H1 (cell line): Measurements from ENCODE around the gene CTNND2. TPM values are rescaled to one million over a fixed set of nuclear protein-coding genes. Genes with fewer than 3 reads are reported as not detected.

Experiments used
- CTCF ChIA-PET: fragments of 300-600 bp; sonication (Branson Sonifier 250); formaldehyde crosslinking; loops from one replicate; lab custom pipeline; 2021; ENCODE audit not compliant: partially characterized antibody; lab: Charles Lee
- POLR2A ChIA-PET: fragments of 300-600 bp; sonication (Branson Sonifier 250); formaldehyde crosslinking; loops from one replicate; lab custom pipeline; 2021; ENCODE audit warnings: inconsistent platforms; ENCODE audit not compliant: partially characterized antibody; lab: Charles Lee
- DNase-seq, 2 experiments: peaks; one replicate each; pipeline versions ENCODE4 v3.0.0 to v3.0.0-alpha.2; 2010 to 2022; ENCODE audit warnings: low spot score in 2 of 2, low read depth in 1 of 2, mixed read lengths in 1 of 2
- FAIRE-seq: peaks from 2 replicates; lab custom pipeline; 2011; peaks lifted over from hg19 to GRCh38; lab: Jason Lieb, UNC
- H2AFZ ChIP-seq: 2 replicates; pipeline ENCODE4 v1.8.1; 2012; ENCODE audit warnings: low read length, inconsistent platforms
- H2AK5ac ChIP-seq: 2 replicates; pipeline ENCODE4 v1.6.1; 2013; ENCODE audit warnings: low read depth, low read length
- H2BK120ac ChIP-seq: replicated peaks from 2 replicates; pipeline ENCODE3; 2013; ENCODE audit warnings: low read depth, low read length, inconsistent platforms
- H2BK12ac ChIP-seq: 2 replicates; pipeline ENCODE4 v1.6.1; 2013; ENCODE audit warnings: low read depth, low read length
- H2BK15ac ChIP-seq: 2 replicates; pipeline ENCODE4 v1.6.1; 2013; ENCODE audit warnings: low read length
- H2BK20ac ChIP-seq: 2 replicates; pipeline ENCODE4 v1.6.1; 2013; ENCODE audit warnings: low read length
- H2BK5ac ChIP-seq: 2 replicates; pipeline ENCODE4 v1.6.1; 2013; ENCODE audit warnings: low read depth, low read length
- H3K14ac ChIP-seq: 2 replicates; pipeline ENCODE4 v1.6.1; 2013; ENCODE audit warnings: inconsistent platforms; ENCODE audit not compliant: insufficient read length
- H3K18ac ChIP-seq: 2 replicates; pipeline ENCODE4 v1.6.1; 2013; ENCODE audit warnings: low read length; ENCODE audit errors: extremely low read depth
- H3K23ac ChIP-seq: 2 replicates; pipeline ENCODE4 v1.6.1; 2013; ENCODE audit warnings: inconsistent platforms; ENCODE audit not compliant: insufficient read length
- H3K23me2 ChIP-seq: 2 replicates; pipeline ENCODE4 v1.6.1; 2013; ENCODE audit warnings: low read depth, low read length
- H3K27ac ChIP-seq: 2 replicates; pipeline ENCODE4 v1.6.1; 2011; ENCODE audit warnings: low read depth, low read length, inconsistent platforms
- H3K27me3 ChIP-seq, 4 experiments: replicated peaks in 1 of 4; 1 replicate in 1 of 4; 2 replicates in 3 of 4; pipeline versions ENCODE4 v1.6.1 to v1.8.1; 2011 to 2013; ENCODE audit warnings: low read length in 3 of 4, mild to moderate bottlenecking in 3 of 4, inconsistent platforms in 2 of 4, mixed read lengths in 2 of 4, moderate library complexity in 1 of 4; ENCODE audit not compliant: control insufficient read depth in 3 of 4, insufficient read depth in 3 of 4; ENCODE audit errors: extremely low read depth in 1 of 4
- H3K36me3 ChIP-seq, 4 experiments: 2 replicates each; pipeline versions ENCODE4 v1.6.1 to v1.8.1; 2011 to 2013; ENCODE audit warnings: mild to moderate bottlenecking in 4 of 4, low read length in 3 of 4, moderate library complexity in 2 of 4, control low read depth in 1 of 4, inconsistent platforms in 1 of 4; ENCODE audit not compliant: insufficient read depth in 4 of 4, control insufficient read depth in 2 of 4
- H3K4ac ChIP-seq: replicated peaks from 2 replicates; pipeline ENCODE3; 2013; ENCODE audit warnings: low read length, low read depth, mixed read lengths, inconsistent platforms; ENCODE audit not compliant: insufficient read length
- H3K4me1 ChIP-seq, 4 experiments: replicated peaks in 1 of 4; 1 replicate in 1 of 4; 2 replicates in 3 of 4; pipeline versions ENCODE4 v1.6.1 to v1.8.1; 2011 to 2013; ENCODE audit warnings: low read length in 3 of 4, inconsistent platforms in 2 of 4, mixed read lengths in 1 of 4; ENCODE audit not compliant: insufficient read depth in 4 of 4, control insufficient read depth in 3 of 4
- H3K4me2 ChIP-seq, 2 experiments: 2 replicates each; pipeline versions ENCODE4 v1.6.1 to v1.8.1; 2011 to 2013; ENCODE audit warnings: low read depth in 2 of 2, low read length in 2 of 2, control low read depth in 1 of 2, inconsistent platforms in 1 of 2, mild to moderate bottlenecking in 1 of 2; ENCODE audit not compliant: insufficient read depth in 1 of 2
- H3K4me3 ChIP-seq, 4 experiments: fragments of 200-600, 300-600 bp in 1 of 4; sonication (generic), shearing (Covaris generic), sonication (Bioruptor Twin) in 1 of 4; 2 replicates each; pipeline versions ENCODE4 v1.5.1 to v1.8.1; 2011 to 2016; ENCODE audit warnings: low read length in 4 of 4, low read depth in 3 of 4, control low read depth in 2 of 4, inconsistent platforms in 2 of 4, mild to moderate bottlenecking in 2 of 4, mixed read lengths in 1 of 4, moderate library complexity in 1 of 4; ENCODE audit not compliant: insufficient read depth in 2 of 4; ENCODE audit errors: extremely low read depth in 1 of 4
- H3K56ac ChIP-seq: replicated peaks from 2 replicates; pipeline ENCODE3; 2013; ENCODE audit warnings: low read depth, mild to moderate bottlenecking, mixed read lengths, low read length, inconsistent platforms; ENCODE audit not compliant: insufficient read length
- H3K79me1 ChIP-seq: 2 replicates; pipeline ENCODE4 v1.6.1; 2013; ENCODE audit warnings: low read depth, low read length, control low read depth
- H3K79me2 ChIP-seq, 2 experiments: 2 replicates each; pipeline versions ENCODE4 v1.6.1 to v1.8.1; 2012 to 2013; ENCODE audit warnings: low read length in 2 of 2, mild to moderate bottlenecking in 2 of 2, inconsistent platforms in 1 of 2; ENCODE audit not compliant: insufficient read depth in 2 of 2, control insufficient read depth in 1 of 2
- H3K9ac ChIP-seq, 4 experiments: replicated peaks in 1 of 4; 1 replicate in 1 of 4; 2 replicates in 3 of 4; pipeline versions ENCODE4 v1.6.1 to v1.8.1; 2011 to 2013; ENCODE audit warnings: low read depth in 3 of 4, low read length in 3 of 4, control low read depth in 2 of 4, mild to moderate bottlenecking in 2 of 4, moderate library complexity in 2 of 4, inconsistent platforms in 1 of 4; ENCODE audit errors: extremely low read depth in 1 of 4
- H3K9me3 ChIP-seq, 2 experiments: 2 replicates each; pipeline versions ENCODE4 v1.6.1 to v1.8.1; 2012 to 2013; ENCODE audit warnings: mild to moderate bottlenecking in 2 of 2, moderate library complexity in 2 of 2, control low read depth in 1 of 2, inconsistent platforms in 1 of 2, low read depth in 1 of 2, low read length in 1 of 2, mixed read lengths in 1 of 2; ENCODE audit not compliant: insufficient read depth in 2 of 2
- H4K20me1 ChIP-seq, 2 experiments: replicated peaks in 1 of 2; 2 replicates each; pipeline versions ENCODE3 to v1.8.1; 2011 to 2013; ENCODE audit warnings: inconsistent platforms in 2 of 2, low read length in 2 of 2, mild to moderate bottlenecking in 1 of 2; ENCODE audit not compliant: insufficient read depth in 2 of 2, control insufficient read depth in 1 of 2
- H4K5ac ChIP-seq: 2 replicates; pipeline ENCODE4 v1.6.1; 2013; ENCODE audit warnings: low read length, low read depth, mixed read lengths, inconsistent platforms; ENCODE audit not compliant: insufficient read length
- H4K8ac ChIP-seq: 2 replicates; pipeline ENCODE4 v1.8.0; 2013; ENCODE audit warnings: mild to moderate bottlenecking, moderate library complexity, low read length, inconsistent platforms; ENCODE audit not compliant: insufficient read depth; ENCODE audit errors: extremely low read depth
- H4K91ac ChIP-seq: replicated peaks from 2 replicates; pipeline ENCODE3; 2013; ENCODE audit warnings: low read length, mixed read lengths, inconsistent platforms; ENCODE audit not compliant: insufficient read length
- CREB1 ChIP-seq: IDR thresholded peaks from 2 replicates; pipeline ENCODE4 v1.6.1; 2012; ENCODE audit warnings: inconsistent platforms
- EGR1 ChIP-seq: IDR thresholded peaks from 2 replicates; pipeline ENCODE4 v1.6.1; 2011; ENCODE audit warnings: low read depth, low read length, borderline replicate concordance
- KDM1A ChIP-seq: fragments of 200-600, 300-600 bp; sonication (generic); IDR thresholded peaks from 2 replicates; pipeline ENCODE4 v1.7.1; 2016; ENCODE audit warnings: mild to moderate bottlenecking, low read length, borderline replicate concordance
- MAFK ChIP-seq: IDR thresholded peaks from 2 replicates; pipeline ENCODE4 v1.6.1; 2012; ENCODE audit warnings: low read depth, mild to moderate bottlenecking, improper control_type of control experiment, low read length
- SP4 ChIP-seq: IDR thresholded peaks from 2 replicates; pipeline ENCODE4 v1.6.1; 2012; ENCODE audit warnings: low read length, inconsistent platforms
- WGBS, 2 experiments: shearing (Covaris generic) in 1 of 2; methylation state at CpG; one replicate each; pipeline versions ENCODE4 v1.1.6 to v1.1.7; 2013 to 2015; ENCODE audit warnings: low lambda C conversion rate in 2 of 2, mixed read lengths in 2 of 2, inconsistent platforms in 1 of 2, low coverage in 1 of 2, missing lambda C conversion rate in 1 of 2; ENCODE audit not compliant: insufficient replicate concordance in 2 of 2, insufficient coverage in 1 of 2, insufficient read length in 1 of 2; ENCODE audit errors: extremely low coverage in 1 of 2, missing lambda C conversion rate in 1 of 2; 5-methylcytosine and 5-hydroxymethylcytosine counted together
- polyA plus RNA-seq, 7 experiments: library from polyadenylated mRNA; depleted of rRNA in 3 of 7; stranded (reverse) in 5 of 7; unstranded in 2 of 7; fragments of >200 nt in 5 of 7; fragments of 200-250 nt in 2 of 7; gene quantifications; 1 replicate in 5 of 7; 2 replicates in 1 of 7; 4 replicates in 1 of 7; pipeline versions ENCODE4 v1.2.1 to v1.2.3, GENCODE V29; 2011 to 2013; ENCODE audit warnings: missing spikeins in 2 of 7, mixed read lengths in 2 of 7
- total RNA-seq: library from RNA; stranded (reverse); fragmentation: NEBNext Ultra II Directional; extraction: Animal tissue kit (Norgen Biotek cat#: 25700); gene quantifications from 2 replicates; pipeline ENCODE4 v1.2.1, GENCODE V29; 2021

The CTNND2 gene
- total and polyA plus RNA-seq, 2 of the 8 experiments (the other 6 are each of a cell fraction or from before 2014, with no cell fraction given), result 7.4 to 14.2 TPM

DNA sequence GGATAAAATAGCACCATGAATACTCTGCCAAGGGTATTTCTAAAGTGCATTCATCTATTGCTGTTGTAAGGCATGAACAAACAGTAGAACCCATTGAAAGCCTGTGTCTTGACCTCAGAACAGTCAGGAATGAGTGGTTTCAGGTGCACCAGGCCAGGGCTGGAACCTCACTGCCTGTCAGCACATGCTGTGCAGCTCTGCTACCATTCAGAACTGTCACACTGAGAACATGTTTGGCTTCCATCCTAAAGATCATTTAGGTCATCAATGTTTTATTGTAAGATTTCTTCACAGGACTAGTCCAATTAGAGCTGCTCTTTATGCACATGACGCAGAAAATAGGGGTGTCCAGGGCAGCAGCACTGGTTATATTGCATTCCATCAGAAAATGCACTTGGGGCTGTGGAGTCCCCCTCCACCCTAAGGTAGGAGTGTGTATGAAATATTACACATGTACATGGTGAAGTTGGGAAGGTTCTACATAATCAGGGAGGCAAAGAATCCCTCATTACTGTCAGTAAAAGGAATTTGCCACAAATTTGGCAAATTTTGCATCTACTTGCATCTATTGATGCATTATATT, 408.0 kb downstream of the CTNND2 start:
- H3K23me2 ChIP-seq, result no peaks in the 10 kb centered on the region; the same call in 1 of the 2 replicates
- H3K18ac ChIP-seq, result no peak overlapping the region
- no peaks in the 10 kb centered on the region for H3K9me3 ChIP-seq
- no peak overlapping the region for H4K91ac ChIP-seq
- H3K4me3 ChIP-seq, result no peak overlapping the region
- no peaks in the 10 kb centered on the region for H3K79me2 ChIP-seq
- H3K23ac ChIP-seq, result no peak overlapping the region
- no peak for TF ChIP-seq SP4
- TF ChIP-seq MAFK, result no peak
- no peak for TF ChIP-seq KDM1A
- no peak for TF ChIP-seq CREB1
- TF ChIP-seq EGR1, result no peak
- no peak overlapping the region for H3K4ac ChIP-seq
- no peak overlapping the region for H3K4me2 ChIP-seq
- no peak overlapping the region for H4K5ac ChIP-seq
- no peak overlapping the region for H2BK12ac ChIP-seq
- POLR2A ChIA-PET, result no interaction called here
- no peak overlapping the region for H2AK5ac ChIP-seq
- no peak overlapping the region for H2BK5ac ChIP-seq
- CTCF ChIA-PET, result interaction anchor here (0.6 to 1.0 kb wide), 2 partner anchors 11 to 105 kb away, joined by 3 read pairs; no protein-coding TSS in a partner anchor
- H4K20me1 ChIP-seq, result no peaks in the 10 kb centered on the region
- no peak overlapping the region for H3K27ac ChIP-seq
- no peak overlapping the region for H2AFZ ChIP-seq
- H3K79me1 ChIP-seq, result no peaks in the 10 kb centered on the region
- no peaks in the 10 kb centered on the region for H3K36me3 ChIP-seq
- no peak for DNase-seq
- FAIRE-seq, result no peak
- no peak overlapping the region for H3K9ac ChIP-seq
- H2BK15ac ChIP-seq, result no peak overlapping the region
- no peak overlapping the region for H2BK20ac ChIP-seq
- H3K27me3 ChIP-seq, result no peaks in the 10 kb centered on the region
- H3K56ac ChIP-seq, result no peak overlapping the region
- H3K4me1 ChIP-seq, result no peaks in the 10 kb centered on the region; a peak in 1 of 7 replicates
- no peak overlapping the region for H2BK120ac ChIP-seq
- WGBS, 2 experiments, result 100% methylated on average over 1 of the region's 1 CpG; no CpG with 5 or more reads in 1 of the 2 experiments
- no peak overlapping the region for H4K8ac ChIP-seq
- no peak overlapping the region for H3K14ac ChIP-seq
